OCI-LY3 (cell line): Measurements from ENCODE around the gene COA8.

Experiments used
- H2AFZ ChIP-seq: fragments of 200-600, 300-600 bp; shearing (Covaris generic); 2 replicates; pipeline ENCODE4 v1.6.0; 2014; ENCODE audit warnings: antibody characterized with exemption, low read depth, low read length
- H3K27ac ChIP-seq: fragments of 200-600, 300-600 bp; sonication (generic); 2 replicates; pipeline ENCODE4 v1.5.1; 2014; ENCODE audit warnings: mild to moderate bottlenecking, low read length, moderate library complexity, mixed read lengths
- H3K27me3 ChIP-seq: fragments of 200-600, 300-600 bp; sonication (generic); 2 replicates; pipeline ENCODE4 v1.6.1; 2014; ENCODE audit warnings: low read depth, low read length, mixed read lengths
- H3K36me3 ChIP-seq: fragments of 200-600, 300-600 bp; sonication (generic); replicated peaks from 2 replicates; pipeline ENCODE3; 2014; ENCODE audit warnings: low read depth, low read length, mixed read lengths
- H3K4me1 ChIP-seq: fragments of 300-600, 200-600 bp; sonication (generic); 2 replicates; pipeline ENCODE4 v1.6.1; 2014; ENCODE audit warnings: low read length, mixed read lengths
- H3K4me2 ChIP-seq: fragments of 200-600, 300-600 bp; sonication (generic); 2 replicates; pipeline ENCODE4 v1.6.1; 2014; ENCODE audit warnings: low read length, mixed read lengths
- H3K4me3 ChIP-seq: fragments of 300-600, 200-600 bp; sonication (generic); 2 replicates; pipeline ENCODE4 v1.5.1; 2014; ENCODE audit warnings: antibody characterized with exemption, mild to moderate bottlenecking, low read length, moderate library complexity
- H3K79me2 ChIP-seq: fragments of 300-600, 200-600 bp; shearing (Covaris generic); 2 replicates; pipeline ENCODE4 v1.6.1; 2014; ENCODE audit warnings: mild to moderate bottlenecking, low read length, mixed read lengths
- H3K9ac ChIP-seq: fragments of 300-600, 200-600 bp; shearing (Covaris generic); 2 replicates; pipeline ENCODE4 v1.6.0; 2014; ENCODE audit warnings: mild to moderate bottlenecking, low read length, moderate library complexity
- H3K9me3 ChIP-seq: fragments of 200-600, 300-600 bp; shearing (Covaris generic); 2 replicates; pipeline ENCODE4 v1.6.1; 2014; ENCODE audit warnings: low read length, mixed read lengths; ENCODE audit not compliant: insufficient read depth
- H4K20me1 ChIP-seq: fragments of 200-600, 300-600 bp; sonication (generic); 2 replicates; pipeline ENCODE4 v1.6.1; 2016; ENCODE audit warnings: low read length, mixed read lengths; ENCODE audit not compliant: insufficient read depth
- CTCF ChIP-seq: fragments of 200-600, 300-600 bp; sonication (generic); IDR thresholded peaks from 2 replicates; pipeline ENCODE4 v1.5.1; 2014; ENCODE audit warnings: antibody characterized with exemption, low read length, low read depth
- EZH2phosphoT487 ChIP-seq: fragments of 200-600 bp; shearing (Covaris generic); IDR thresholded peaks from 2 replicates; pipeline ENCODE4 v1.6.1; 2018; ENCODE audit warnings: antibody characterized with exemption, mixed run types, low read depth

Gene COA8

GRCh38 chr14:103569408-103569807, 6.6 kb downstream of the COA8 start:
- Histone ChIP-seq H3K9ac (no peak overlapping the region), H3K36me3 (peaks cover 9% of the 10 kb centered on the region), H3K79me2 (peaks cover 44% of the 10 kb centered on the region), H4K20me1 (peaks cover 7% of the 10 kb centered on the region), H3K4me2 (no peak overlapping the region), H2AFZ (no peak overlapping the region), H3K27ac (no peak overlapping the region), H3K9me3 (no peaks in the 10 kb centered on the region), H3K4me3 (no peak overlapping the region), H3K27me3 (no peaks in the 10 kb centered on the region), H3K4me1 (peaks cover 37% of the 10 kb centered on the region)
- TF ChIP-seq CTCF (no peak), EZH2phosphoT487 (no peak)

- Histone ChIP-seq H3K79me2 (peaks cover 5% of the 10 kb centered on the region; the same call in 1 of the 2 replicates), H4K20me1 (peaks cover 3% of the 10 kb centered on the region), H3K27ac (no peak overlapping the region), H2AFZ (no peak overlapping the region), H3K4me3 (no peak overlapping the region), H3K9ac (no peak overlapping the region), H3K36me3 (peaks cover 15% of the 10 kb centered on the region), H3K4me2 (no peak overlapping the region), H3K27me3 (no peaks in the 10 kb centered on the region), H3K9me3 (no peaks in the 10 kb centered on the region), H3K4me1 (peaks cover 13% of the 10 kb centered on the region)
- TF ChIP-seq CTCF = no peak
Measured at GRCh38 chr14:103574104-103574503, 11.3 kb downstream of the COA8 start.

- Histone ChIP-seq H3K9me3 (no peaks in the 10 kb centered on the region), H3K79me2 (no peaks in the 10 kb centered on the region), H3K27me3 (no peaks in the 10 kb centered on the region), H3K4me3 (no peak overlapping the region), H2AFZ (no peak overlapping the region), H3K36me3 (peaks cover 15% of the 10 kb centered on the region), H3K4me1 (peaks cover 13% of the 10 kb centered on the region), H4K20me1 (no peaks in the 10 kb centered on the region), H3K4me2 (no peak overlapping the region), H3K9ac (no peak overlapping the region), H3K27ac (no peak overlapping the region)
- TF ChIP-seq CTCF (no peak), EZH2phosphoT487 (no peak)
Measured at GRCh38 chr14:103574707-103575285, 12.0 kb downstream of the COA8 start.

GRCh38 chr14:103576371-103577024, 13.7 kb downstream of the COA8 start:
- Histone ChIP-seq H3K27ac (no peak overlapping the region), H3K4me1 (0 out of 2 replicates have a peak, but pooled peaks cover 2% of the 10 kb centered on the region), H4K20me1 (no peaks in the 10 kb centered on the region), H3K4me3 (no peak overlapping the region), H3K36me3 (peaks cover 14% of the 10 kb centered on the region), H3K4me2 (no peak overlapping the region), H3K9me3 (no peaks in the 10 kb centered on the region), H3K9ac (no peak overlapping the region), H2AFZ (no peak overlapping the region), H3K27me3 (no peaks in the 10 kb centered on the region), H3K79me2 (no peaks in the 10 kb centered on the region)
- TF ChIP-seq EZH2phosphoT487 = no peak
- TF ChIP-seq CTCF = no peak
